OCI-LY7 (cell line): ENCODE results near the gene NAA80. TPM values are rescaled to one million over a fixed set of nuclear protein-coding genes. Genes with fewer than 3 reads are reported as not detected.

Experiments used
- BruUV-seq: library from RNA; stranded (reverse); fragments of 400-500 nt; replicated peaks from 2 replicates; lab custom pipeline; 2021; lab: Mats Ljungman, UMichigan
- CTCF ChIA-PET: fragments of 300-600 bp; sonication (Branson Sonifier 250); formaldehyde crosslinking; loops from one replicate; lab custom pipeline; 2022; ENCODE audit warnings: antibody characterized with exemption; ENCODE audit not compliant: unreplicated experiment; lab: Charles Lee
- POLR2A ChIA-PET: fragments of 300-600 bp; sonication (Branson Sonifier 250); formaldehyde crosslinking; loops from one replicate; lab custom pipeline; 2022; ENCODE audit warnings: antibody characterized with exemption; lab: Charles Lee
- DNase-seq: peaks from one replicate; pipeline ENCODE4 v3.0.0-alpha.2; 2015; ENCODE audit warnings: low spot score
- H2AFZ ChIP-seq: fragments of 200-600 bp; sonication (generic), shearing (Covaris generic); 2 replicates; pipeline ENCODE4 v1.6.1; 2014; ENCODE audit warnings: mild to moderate bottlenecking, antibody characterized with exemption, low read length, moderate library complexity
- H3K27ac ChIP-seq: fragments of 200-600 bp; sonication (generic); 2 replicates; pipeline ENCODE4 v1.5.1; 2014; ENCODE audit warnings: mixed run types, low read depth, mild to moderate bottlenecking, moderate library complexity, low read length, inconsistent platforms; ENCODE audit not compliant: poor library complexity, severe bottlenecking
- H3K36me3 ChIP-seq: fragments of 200-600 bp; sonication (generic); 2 replicates; pipeline ENCODE4 v1.6.1; 2014; ENCODE audit warnings: mild to moderate bottlenecking, antibody characterized with exemption, low read length, moderate library complexity, mixed read lengths; ENCODE audit not compliant: insufficient read depth
- H3K4me1 ChIP-seq: fragments of 200-600 bp; sonication (generic); 2 replicates; pipeline ENCODE4 v1.5.1; 2014; ENCODE audit warnings: mild to moderate bottlenecking, low read length; ENCODE audit not compliant: insufficient read depth, poor library complexity, severe bottlenecking
- H3K4me2 ChIP-seq: fragments of 200-600 bp; sonication (generic); 2 replicates; pipeline ENCODE4 v1.6.1; 2014; ENCODE audit warnings: mild to moderate bottlenecking, low read length
- H3K4me3 ChIP-seq: fragments of 200-600 bp; sonication (generic); 2 replicates; pipeline ENCODE4 v1.5.1; 2014; ENCODE audit warnings: mild to moderate bottlenecking, low read depth, low read length; ENCODE audit not compliant: poor library complexity, severe bottlenecking
- H3K79me2 ChIP-seq: fragments of 200-600 bp; sonication (generic); 2 replicates; pipeline ENCODE4 v1.6.1; 2016; ENCODE audit warnings: low read depth, mild to moderate bottlenecking, low read length, moderate library complexity, mixed read lengths; ENCODE audit not compliant: insufficient read depth
- H3K9me2 ChIP-seq: fragments of 200-600 bp; sonication (generic); 2 replicates; pipeline ENCODE4 v1.6.1; 2016; ENCODE audit warnings: mild to moderate bottlenecking, low read length, mixed read lengths; ENCODE audit not compliant: insufficient read depth
- H3K9me3 ChIP-seq: fragments of 200-600 bp; sonication (generic); 2 replicates; pipeline ENCODE4 v1.6.1; 2014; ENCODE audit warnings: mild to moderate bottlenecking, mixed run types, low read length, mixed read lengths
- H4K20me1 ChIP-seq: fragments of 200-600 bp; sonication (generic); 2 replicates; pipeline ENCODE4 v1.6.1; 2014; ENCODE audit warnings: mild to moderate bottlenecking, antibody characterized with exemption, low read length, moderate library complexity, mixed read lengths; ENCODE audit not compliant: insufficient read depth
- EZH2phosphoT487 ChIP-seq: fragments of 200-600 bp; sonication (generic); IDR thresholded peaks from 2 replicates; pipeline ENCODE4 v1.6.1; 2018; ENCODE audit warnings: low read depth, borderline replicate concordance, mild to moderate bottlenecking, mixed run types, antibody characterized with exemption, low read length, moderate library complexity, mixed read lengths
- intact Hi-C: fragments of 100-400 bp; cut with micrococcal nuclease; formaldehyde crosslinking; loops from one replicate; pipeline ENCODE4 v1.10.0; 2022; ENCODE audit not compliant: unreplicated experiment
- total RNA-seq, 2 experiments: library from RNA; depleted of rRNA in 1 of 2; stranded (reverse); fragments of >200 nt in 1 of 2; shearing (Covaris generic) in 1 of 2; gene quantifications; 2 replicates each; pipeline ENCODE4 v1.2.3, GENCODE V29; 2014 to 2022
- TF ChIP-seq, protein P1 (sequence below): fragments of 200-600 bp; sonication (generic); conservative IDR thresholded peaks from 2 replicates; pipeline ENCODE4 v1.5.1; 2014; ENCODE audit warnings: mild to moderate bottlenecking, antibody characterized with exemption, low read length, moderate library complexity, mixed read lengths

NAA80 gene
- total RNA-seq, 2 experiments from 2014 or later, result 18.7 to 21.7 TPM

DNA sequence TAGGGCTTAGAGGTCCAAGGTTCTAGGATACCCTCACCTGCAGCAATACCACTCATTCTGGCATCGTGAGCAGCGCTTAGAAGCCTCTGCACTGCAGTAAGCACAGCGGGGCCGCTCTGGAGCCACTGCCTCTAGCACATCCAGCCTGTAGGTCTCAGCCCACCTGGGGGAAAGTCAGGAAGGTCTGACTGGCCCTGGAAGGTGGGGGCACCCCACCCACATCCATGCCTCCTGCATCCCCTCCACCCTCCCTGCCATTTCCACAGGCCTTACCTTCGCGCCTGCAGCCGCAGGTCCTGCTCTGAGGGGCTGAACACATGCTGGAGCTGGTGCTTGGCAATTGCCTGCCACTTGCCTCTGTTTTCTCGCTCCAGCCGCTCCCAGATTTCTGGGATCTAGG is 42.3 kb upstream of the NAA80 start:
- Histone ChIP-seq H3K79me2 (peaks cover 11% of the 10 kb centered on the region), H4K20me1 (no peaks in the 10 kb centered on the region; the same call in 1 of the 2 replicates), H3K27ac (no peak overlapping the region), H3K4me1 (peaks cover 42% of the 10 kb centered on the region), H3K9me3 (no peaks in the 10 kb centered on the region), H3K4me2 (no peak overlapping the region), H2AFZ (no peak overlapping the region; the same call in 1 of the 2 replicates), H3K36me3 (peaks cover 3% of the 10 kb centered on the region; the same call in 1 of the 2 replicates), H3K4me3 (no peak overlapping the region), H3K9me2 (no peaks in the 10 kb centered on the region)
- ChIA-PET POLR2A (no interaction called here), CTCF (no interaction called here)
- intact Hi-C loops, result no loop called here
- DNase-seq, result no peak
- no peak for TF ChIP-seq EZH2phosphoT487
- TF ChIP-seq, protein P1, sequence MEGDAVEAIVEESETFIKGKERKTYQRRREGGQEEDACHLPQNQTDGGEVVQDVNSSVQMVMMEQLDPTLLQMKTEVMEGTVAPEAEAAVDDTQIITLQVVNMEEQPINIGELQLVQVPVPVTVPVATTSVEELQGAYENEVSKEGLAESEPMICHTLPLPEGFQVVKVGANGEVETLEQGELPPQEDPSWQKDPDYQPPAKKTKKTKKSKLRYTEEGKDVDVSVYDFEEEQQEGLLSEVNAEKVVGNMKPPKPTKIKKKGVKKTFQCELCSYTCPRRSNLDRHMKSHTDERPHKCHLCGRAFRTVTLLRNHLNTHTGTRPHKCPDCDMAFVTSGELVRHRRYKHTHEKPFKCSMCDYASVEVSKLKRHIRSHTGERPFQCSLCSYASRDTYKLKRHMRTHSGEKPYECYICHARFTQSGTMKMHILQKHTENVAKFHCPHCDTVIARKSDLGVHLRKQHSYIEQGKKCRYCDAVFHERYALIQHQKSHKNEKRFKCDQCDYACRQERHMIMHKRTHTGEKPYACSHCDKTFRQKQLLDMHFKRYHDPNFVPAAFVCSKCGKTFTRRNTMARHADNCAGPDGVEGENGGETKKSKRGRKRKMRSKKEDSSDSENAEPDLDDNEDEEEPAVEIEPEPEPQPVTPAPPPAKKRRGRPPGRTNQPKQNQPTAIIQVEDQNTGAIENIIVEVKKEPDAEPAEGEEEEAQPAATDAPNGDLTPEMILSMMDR, result no peak
- BruUV-seq, result no TSS peak

DNA sequence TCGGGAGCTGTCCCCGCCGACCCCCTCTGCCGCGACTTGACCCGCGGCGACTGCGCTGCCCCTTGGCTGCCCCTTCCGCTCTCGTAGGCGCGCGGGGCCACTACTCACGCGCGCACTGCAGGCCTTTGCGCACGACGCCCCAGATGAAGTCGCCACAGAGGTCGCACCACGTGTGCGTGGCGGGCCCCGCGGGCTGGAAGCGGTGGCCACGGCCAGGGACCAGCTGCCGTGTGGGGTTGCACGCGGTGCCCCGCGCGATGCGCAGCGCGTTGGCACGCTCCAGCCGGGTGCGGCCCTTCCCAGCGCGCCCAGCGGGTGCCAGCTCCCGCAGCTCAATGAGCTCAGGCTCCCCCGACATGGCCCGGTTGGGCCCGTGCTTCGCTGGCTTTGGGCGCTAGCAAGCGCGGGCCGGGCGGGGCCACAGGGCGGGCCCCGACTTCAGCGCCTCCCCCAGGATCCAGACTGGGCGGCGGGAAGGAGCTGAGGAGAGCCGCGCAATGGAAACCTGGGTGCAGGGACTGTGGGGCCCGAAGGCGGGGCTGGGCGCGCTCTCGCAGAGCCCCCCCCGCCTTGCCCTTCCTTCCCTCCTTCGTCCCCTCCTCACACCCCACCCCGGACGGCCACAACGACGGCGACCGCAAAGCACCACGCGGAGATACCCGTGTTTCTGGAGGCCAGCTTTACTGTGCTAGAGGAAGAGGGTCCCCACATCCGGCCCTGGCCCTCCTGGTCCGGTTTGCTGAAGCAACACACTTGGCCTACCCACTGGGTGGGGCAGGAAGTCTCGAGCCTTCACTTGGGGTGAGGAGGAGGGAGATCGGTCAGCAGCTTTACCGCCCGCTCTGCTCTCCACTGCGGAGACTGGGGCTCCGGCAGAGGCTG is 41.5 kb upstream of the NAA80 start, which contains the start of gene RASSF1:
Gene RASSF1 (minus strand): TSS at position 389 of the 882 bp plus-strand sequence. CDS start 31 bp downstream, at position 358.
- intact Hi-C loops, result no loop called here
- H3K79me2 ChIP-seq, result peaks cover 19% of the 10 kb centered on the region
- POLR2A ChIA-PET, result interaction anchor here (0.6 to 0.8 kb wide), 2 partner anchors 10 to 64 kb away, joined by 3 to 4 read pairs; partner anchors contain the start of genes CYB561D2 and NPRL2
- TF ChIP-seq, protein P1, result no peak
- TF ChIP-seq EZH2phosphoT487, result no peak
- peak; percentile 52 for DNase-seq
- no TSS peak for BruUV-seq
- H4K20me1 ChIP-seq, result no peaks in the 10 kb centered on the region; the same call in 1 of the 2 replicates
- H3K4me1 ChIP-seq, result peaks cover 44% of the 10 kb centered on the region
- CTCF ChIA-PET, result no interaction called here
- H3K9me2 ChIP-seq, result no peaks in the 10 kb centered on the region
- no peaks in the 10 kb centered on the region for H3K9me3 ChIP-seq
- H3K4me2 ChIP-seq, result peak within 1 kb of the TSS; percentile 83
- peak within 1 kb of the TSS; percentile 70 for H2AFZ ChIP-seq
- H3K4me3 ChIP-seq, result peak within 1 kb of the TSS; percentile 39
- peaks cover 11% of the 10 kb centered on the region for H3K36me3 ChIP-seq
- no peak within 1 kb of the TSS for H3K27ac ChIP-seq
